Ramos (cell line): Measurements from ENCODE around the gene BCL10.

Experiments used
- in situ Hi-C: fragments of 300-500 bp; cut with MboI; formaldehyde crosslinking; loops from one replicate; pipeline ENCODE4 v1.14.3; 2022; ENCODE audit warnings: low sequenced_read_pairs; ENCODE audit not compliant: unreplicated experiment

Gene BCL10

GRCh38 chr1:85229574-85230097 is 46.8 kb downstream of the BCL10 start:
- in situ Hi-C loops, result no loop called here

- in situ Hi-C loops, result no loop called here
Observed at GRCh38 chr1:85228972-85229371, 47.5 kb downstream of the BCL10 start.

GRCh38 chr1:85225624-85226380 is 50.6 kb downstream of the BCL10 start:
- in situ Hi-C loops, result no loop called here

GRCh38 chr1:85224734-85225623 is 51.5 kb downstream of the BCL10 start:
- in situ Hi-C loops, result no loop called here

- in situ Hi-C loops, result no loop called here
Observed at GRCh38 chr1:85224295-85224694, 52.1 kb downstream of the BCL10 start.

- in situ Hi-C loops, result no loop called here
Observed at GRCh38 chr1:85223334-85223733, 53.1 kb downstream of the BCL10 start.

- in situ Hi-C loops, result no loop called here
Observed at GRCh38 chr1:85220756-85221201, 55.7 kb downstream of the BCL10 start.

GRCh38 chr1:85219853-85220610 is 56.4 kb downstream of the BCL10 start:
- in situ Hi-C loops, result no loop called here

GRCh38 chr1:85216697-85217096 is 59.7 kb downstream of the BCL10 start:
- in situ Hi-C loops, result no loop called here
